Lower lobe of right lung (tissue), 2 donors: Measurements from ENCODE around the gene CAVIN4. TPM values are rescaled to one million over a fixed set of nuclear protein-coding genes. Genes with fewer than 3 reads are reported as not detected.

Experiments used
- ATAC-seq, 2 donors: fragments of 200-7000 bp; cut with Tn5 transposase; one replicate each; pipeline ENCODE4 v1.9.1; 2020 to 2022; ENCODE audit warnings: mild to moderate bottlenecking in 2 of 2, moderate library complexity in 2 of 2
- DNase-seq: peaks from one replicate; pipeline ENCODE4 v3.0.0-alpha.2; 2020
- H3K27ac ChIP-seq: fragments of 200-600 bp; one replicate; pipeline ENCODE4 v1.8.0; 2022
- H3K27me3 ChIP-seq: fragments of 200-600 bp; one replicate; pipeline ENCODE4 v1.8.0; 2022; ENCODE audit warnings: low read depth
- H3K36me3 ChIP-seq: fragments of 200-600 bp; one replicate; pipeline ENCODE4 v1.8.0; 2022; ENCODE audit warnings: mild to moderate bottlenecking
- H3K4me1 ChIP-seq: fragments of 200-600 bp; one replicate; pipeline ENCODE4 v1.8.0; 2022
- H3K4me3 ChIP-seq: fragments of 200-600 bp; one replicate; pipeline ENCODE4 v1.8.0; 2022; ENCODE audit warnings: mild to moderate bottlenecking
- H3K9me3 ChIP-seq: fragments of 200-600 bp; one replicate; pipeline ENCODE4 v1.8.0; 2022
- CTCF ChIP-seq: fragments of 200-600 bp; IDR thresholded peaks from one replicate; pipeline ENCODE4 v1.8.0; 2022; ENCODE audit warnings: antibody characterized with exemption, mild to moderate bottlenecking
- intact Hi-C: fragments of 100-400 bp; cut with DNase I; formaldehyde crosslinking; loops from one replicate; pipeline ENCODE4 v1.11.0; 2022
- long read RNA-seq: library from polyadenylated mRNA; unstranded; transcript quantifications from one replicate; pipeline ENCODE4 v2.0.0, GENCODE V29; 2021
- total RNA-seq: library from RNA; stranded (reverse); fragmentation: NEBNext Ultra II Directional; extraction: Animal tissue kit (Norgen Biotek cat#: 25700); gene quantifications from one replicate; pipeline ENCODE4 v1.2.1, GENCODE V29; 2021
- donor health status: DM: no; HTN: yes; CAD: no; lungs with severe emphysema.

Gene CAVIN4, protein sequence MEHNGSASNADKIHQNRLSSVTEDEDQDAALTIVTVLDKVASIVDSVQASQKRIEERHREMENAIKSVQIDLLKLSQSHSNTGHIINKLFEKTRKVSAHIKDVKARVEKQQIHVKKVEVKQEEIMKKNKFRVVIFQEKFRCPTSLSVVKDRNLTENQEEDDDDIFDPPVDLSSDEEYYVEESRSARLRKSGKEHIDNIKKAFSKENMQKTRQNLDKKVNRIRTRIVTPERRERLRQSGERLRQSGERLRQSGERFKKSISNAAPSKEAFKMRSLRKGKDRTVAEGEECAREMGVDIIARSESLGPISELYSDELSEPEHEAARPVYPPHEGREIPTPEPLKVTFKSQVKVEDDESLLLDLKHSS
- total RNA-seq = 1.7 TPM
- long read RNA-seq = 0 reads

DNA sequence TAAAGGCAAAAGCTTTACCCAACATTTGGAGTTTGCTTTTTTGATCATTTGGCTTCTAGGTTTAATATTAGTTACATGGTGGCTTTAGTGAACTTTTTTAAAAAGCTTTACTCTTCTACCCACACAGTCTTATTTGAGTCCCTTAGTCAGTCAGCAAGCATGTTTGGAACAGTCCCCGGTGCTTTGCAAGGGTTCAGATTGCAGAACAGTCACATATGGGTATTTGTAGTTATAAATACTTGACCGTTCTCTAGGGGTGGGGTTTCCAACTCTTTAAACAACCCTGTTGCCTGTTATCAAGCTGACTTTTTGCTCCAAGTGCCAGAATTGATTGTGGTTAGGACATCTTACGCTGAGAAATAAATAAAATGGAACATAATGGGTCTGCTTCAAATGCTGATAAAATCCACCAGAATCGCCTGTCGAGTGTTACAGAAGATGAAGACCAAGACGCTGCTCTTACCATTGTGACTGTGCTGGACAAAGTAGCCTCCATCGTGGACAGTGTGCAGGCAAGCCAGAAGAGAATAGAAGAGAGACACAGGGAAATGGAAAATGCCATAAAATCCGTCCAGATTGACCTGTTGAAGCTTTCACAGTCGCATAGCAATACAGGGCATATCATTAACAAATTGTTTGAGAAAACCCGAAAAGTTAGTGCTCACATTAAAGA, at the start of gene CAVIN4:
Gene CAVIN4, plus strand, starts transcription at position 304 of the 673 bp plus-strand sequence. Its CDS starts 65 bp downstream, at position 369.
- ATAC-seq (no peak), DNase-seq (no peak)
- no peaks in the 10 kb centered on the region for H3K4me1 ChIP-seq
- H3K36me3 ChIP-seq = no peaks in the 10 kb centered on the region
- intact Hi-C loops = no loop called here
- no peak for TF ChIP-seq CTCF
- no peak within 1 kb of the TSS for H3K27ac ChIP-seq
- H3K4me3 ChIP-seq = no peak within 1 kb of the TSS
- no peaks in the 10 kb centered on the region for H3K27me3 ChIP-seq
- no peaks in the 10 kb centered on the region for H3K9me3 ChIP-seq

DNA sequence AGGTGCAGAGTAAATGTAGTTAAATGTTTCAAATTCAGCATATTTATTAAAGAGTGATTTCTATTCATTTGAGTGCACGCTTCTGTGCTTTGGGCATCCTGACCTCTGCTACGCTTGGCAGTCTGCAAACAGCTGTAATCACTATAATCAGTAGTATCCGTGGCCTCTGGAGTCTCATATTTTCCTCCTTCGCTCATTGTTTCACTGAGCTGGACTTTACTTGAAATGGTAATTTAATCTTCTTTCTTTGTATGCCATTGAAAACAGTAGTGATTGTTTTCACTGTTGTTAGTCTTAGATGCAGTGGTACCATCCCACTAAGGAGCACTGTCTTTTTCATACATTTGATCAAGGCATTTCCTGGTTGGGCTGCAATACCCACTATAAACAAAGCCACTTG, 43.5 kb upstream of the CAVIN4 start:
- Histone ChIP-seq H3K27me3 (no peaks in the 10 kb centered on the region), H3K4me3 (no peak overlapping the region), H3K27ac (no peak overlapping the region), H3K36me3 (no peaks in the 10 kb centered on the region), H3K9me3 (no peaks in the 10 kb centered on the region), H3K4me1 (no peaks in the 10 kb centered on the region)
- DNase-seq = no peak
- intact Hi-C loops = no loop called here
- no peak for ATAC-seq
- TF ChIP-seq CTCF = no peak

DNA sequence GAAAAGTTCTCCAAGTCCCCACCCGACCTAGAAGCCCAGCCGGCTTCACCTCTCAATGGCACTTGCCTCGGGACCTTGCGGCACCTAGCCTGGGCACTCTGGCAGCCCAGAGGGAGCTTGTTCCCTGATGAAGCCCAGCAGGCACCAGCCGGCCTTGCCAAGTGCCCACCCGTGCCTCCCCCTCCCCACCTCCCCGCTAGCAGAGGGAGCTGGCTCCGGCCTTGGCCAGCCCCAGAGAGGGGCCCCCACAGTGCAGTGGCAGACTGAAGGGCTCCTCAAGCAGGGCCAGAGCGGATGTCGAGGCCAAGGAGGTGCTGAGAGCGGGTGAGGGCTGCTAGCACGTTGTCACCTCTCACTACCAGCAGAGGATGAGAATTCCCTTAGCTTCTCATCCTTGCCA, 37.6 kb upstream of the CAVIN4 start:
- H3K4me1 ChIP-seq = no peaks in the 10 kb centered on the region
- no peaks in the 10 kb centered on the region for H3K9me3 ChIP-seq
- no peaks in the 10 kb centered on the region for H3K27me3 ChIP-seq
- no peak for TF ChIP-seq CTCF
- no peak for ATAC-seq
- no peaks in the 10 kb centered on the region for H3K36me3 ChIP-seq
- H3K27ac ChIP-seq = no peak overlapping the region
- intact Hi-C loops = no loop called here
- no peak for DNase-seq
- H3K4me3 ChIP-seq = no peak overlapping the region

DNA sequence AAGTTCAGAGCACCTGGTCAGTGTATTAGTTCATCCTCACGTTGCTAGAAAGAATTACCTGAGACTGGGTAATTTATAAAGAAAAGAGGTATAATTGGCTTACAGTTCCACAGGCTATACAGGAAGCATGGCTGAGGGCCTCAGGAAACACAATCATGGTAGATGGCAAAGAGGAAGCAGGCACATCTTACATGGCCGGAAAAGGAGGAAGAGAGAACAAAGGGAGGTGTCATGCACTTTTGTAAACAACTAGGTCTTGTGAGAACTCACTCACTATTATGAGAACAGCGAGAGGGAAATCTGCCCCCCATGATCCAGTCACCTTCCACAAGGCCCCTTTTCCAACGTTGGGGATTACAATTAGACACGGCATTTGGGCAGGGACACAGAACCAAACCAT, 28.8 kb upstream of the CAVIN4 start:
- no peak for ATAC-seq
- Histone ChIP-seq H3K4me1 (no peaks in the 10 kb centered on the region), H3K36me3 (no peaks in the 10 kb centered on the region), H3K4me3 (no peak overlapping the region), H3K9me3 (no peaks in the 10 kb centered on the region), H3K27me3 (no peaks in the 10 kb centered on the region), H3K27ac (no peak overlapping the region)
- no peak for DNase-seq
- TF ChIP-seq CTCF = no peak
- intact Hi-C loops = no loop called here

DNA sequence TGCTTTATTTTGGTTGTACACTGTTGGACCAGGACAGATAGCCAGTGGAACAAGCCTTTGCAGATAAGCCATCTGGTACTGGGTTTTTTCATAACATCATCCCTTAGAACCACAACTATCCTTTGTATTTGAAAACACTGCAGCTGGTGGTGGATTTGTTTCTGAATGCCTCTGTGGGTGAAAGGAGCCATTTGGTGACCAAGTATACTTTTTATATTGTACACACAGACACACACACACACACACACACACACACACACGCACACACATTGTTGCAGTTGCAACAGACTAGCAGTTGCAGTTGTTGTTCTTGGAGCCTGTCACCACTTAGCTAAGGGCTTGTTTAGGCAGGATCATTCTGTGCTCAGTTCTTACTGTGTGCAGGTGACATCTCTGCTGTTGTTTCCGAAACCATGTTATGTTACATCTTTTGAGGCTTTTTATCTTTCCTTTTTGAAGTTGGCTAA, 22.9 kb upstream of the CAVIN4 start:
- H3K27me3 ChIP-seq = no peaks in the 10 kb centered on the region
- DNase-seq = no peak
- no peak overlapping the region for H3K27ac ChIP-seq
- H3K9me3 ChIP-seq = no peaks in the 10 kb centered on the region
- no peaks in the 10 kb centered on the region for H3K36me3 ChIP-seq
- intact Hi-C loops = no loop called here
- H3K4me3 ChIP-seq = no peak overlapping the region
- no peak for TF ChIP-seq CTCF
- ATAC-seq = no peak
- no peaks in the 10 kb centered on the region for H3K4me1 ChIP-seq
